Measurements from ENCODE around the gene CYP8B1. TPM values are rescaled to one million over a fixed set of nuclear protein-coding genes. Genes with fewer than 3 reads are reported as not detected.

CYP8B1 gene
- total and polyA plus RNA-seq, 2 of the 8 experiments (the other 6 are each of a cell fraction or from before 2014, with no cell fraction given): not detected

DNA sequence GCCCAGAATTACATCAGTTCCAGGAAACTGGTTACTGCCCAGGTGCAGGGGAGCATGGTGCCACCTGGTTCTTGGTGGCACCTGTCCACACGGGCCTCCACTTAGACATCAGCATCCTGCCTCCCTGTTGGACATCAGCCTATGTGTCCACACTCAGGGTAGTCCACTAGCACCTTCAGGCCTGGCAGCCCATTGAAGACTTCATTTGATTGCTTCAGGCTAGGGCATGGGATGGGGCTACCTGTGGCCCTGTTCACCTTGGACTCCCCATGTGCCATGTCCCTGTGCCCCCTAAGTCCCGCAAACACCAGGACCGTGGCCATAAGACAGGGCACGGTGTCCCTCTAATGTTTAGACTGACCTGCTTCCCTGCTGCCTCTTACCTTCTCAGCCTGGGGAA, 30.9 kb downstream of the CYP8B1 start:
- Histone ChIP-seq H2BK15ac (ENCODE audit: low read length) (no peak overlapping the region), H2BK120ac (replicated peaks; ENCODE audit: low read depth, low read length) (no peak overlapping the region), H3K18ac (ENCODE audit: extremely low read depth, low read length) (peak overlapping the region; percentile 17; the same call in 1 of the 2 replicates), H3K4me1 (replicated peaks in 1 of 4; ENCODE audit: control insufficient read depth in 3 of 4, insufficient read depth in 4 of 4, low read length in 3 of 4) (peaks cover 0 to 16% (median 4%) of the 10 kb centered on the region in 4 experiments; a peak in 6 of 7 replicates), H3K79me1 (ENCODE audit: low read depth, low read length) (no peaks in the 10 kb centered on the region), H3K36me3 (ENCODE audit: control insufficient read depth in 2 of 4, insufficient read depth in 4 of 4, low read length in 3 of 4) (no peaks in the 10 kb centered on the region), H4K8ac (ENCODE audit: extremely low read depth, insufficient read depth, low read length) (peak overlapping the region; percentile 14; the same call in 1 of the 2 replicates), H2AFZ (ENCODE audit: low read length) (no peak overlapping the region), H3K4me3 (ENCODE audit: extremely low read depth in 1 of 4, insufficient read depth in 2 of 4, low read depth in 3 of 4, low read length in 4 of 4) (no peak overlapping the region), H4K20me1 (replicated peaks in 1 of 2; ENCODE audit: control insufficient read depth in 1 of 2, insufficient read depth in 2 of 2, low read length in 2 of 2) (no peaks in the 10 kb centered on the region), H3K4me2 (ENCODE audit: insufficient read depth in 1 of 2, low read depth in 2 of 2, low read length in 2 of 2) (no peak overlapping the region), H3K23me2 (ENCODE audit: low read depth, low read length) (no peaks in the 10 kb centered on the region), H3K27me3 (replicated peaks in 1 of 4; ENCODE audit: control insufficient read depth in 3 of 4, extremely low read depth in 1 of 4, insufficient read depth in 3 of 4, low read length in 3 of 4) (no peaks in the 10 kb centered on the region), H3K14ac (ENCODE audit: insufficient read length) (no peak overlapping the region), H3K79me2 (ENCODE audit: control insufficient read depth in 1 of 2, insufficient read depth in 2 of 2, low read length in 2 of 2) (no peaks in the 10 kb centered on the region), H3K9ac (replicated peaks in 1 of 4; ENCODE audit: extremely low read depth in 1 of 4, low read depth in 3 of 4, low read length in 3 of 4) (no peak overlapping the region), H4K91ac (replicated peaks; ENCODE audit: insufficient read length, low read length) (peak overlapping the region; percentile 69), H4K5ac (ENCODE audit: insufficient read length, low read depth, low read length) (no peak overlapping the region), H3K27ac (ENCODE audit: low read depth, low read length) (no peak overlapping the region), H2AK5ac (ENCODE audit: low read depth, low read length) (peak overlapping the region; percentile 65; the same call in 1 of the 2 replicates), H3K9me3 (ENCODE audit: insufficient read depth in 2 of 2, low read depth in 1 of 2, low read length in 1 of 2) (no peaks in the 10 kb centered on the region), H3K23ac (ENCODE audit: insufficient read length) (no peak overlapping the region), H2BK5ac (ENCODE audit: low read depth, low read length) (peak overlapping the region; percentile 77; the same call in 1 of the 2 replicates), H2BK12ac (ENCODE audit: low read depth, low read length) (peak overlapping the region; percentile 94), H3K4ac (replicated peaks; ENCODE audit: insufficient read length, low read depth, low read length) (no peak overlapping the region), H3K56ac (replicated peaks; ENCODE audit: insufficient read length, low read depth, low read length) (no peak overlapping the region), H2BK20ac (ENCODE audit: low read length) (peak overlapping the region; percentile 43; the same call in 1 of the 2 replicates)
- no peak for FAIRE-seq
- ChIA-PET POLR2A (ENCODE audit: partially characterized antibody) (no interaction called here), CTCF (ENCODE audit: partially characterized antibody) (interaction anchor here (0.7 to 2.5 kb wide), 4 partner anchors 8 to 99 kb away, joined by 3 to 15 read pairs (median 4); no protein-coding TSS in a partner anchor)
- DNase-seq (ENCODE audit: low read depth in 1 of 2, low spot score in 2 of 2): peak in 1 of 2 experiments; percentile 17
- WGBS, 2 experiments (ENCODE audit: extremely low coverage in 1 of 2, insufficient coverage in 1 of 2, insufficient read length in 1 of 2, insufficient replicate concordance in 2 of 2, low coverage in 1 of 2, low lambda C conversion rate in 2 of 2, missing lambda C conversion rate in 1 of 2): 80% methylated on average over 4 of the region's 4 CpGs; no CpG with 5 or more reads in 1 of the 2 experiments
- TF ChIP-seq SIN3A (conservative IDR thresholded peaks at IDR 0.05 in 1 of 2, IDR thresholded peaks at IDR 0.05 in 1 of 2; ENCODE audit: low read depth in 1 of 2, low read length in 2 of 2): no peak

All from H1 (cell line).